IPS-20b (cell line): ENCODE measurements around the gene IARS2.
"Not testable (repeated sequence)": the region's sequence is repeated elsewhere in the genome, so short reads cannot be mapped to it uniquely, and the experiment has no call there.

Source experiments
- H3K27ac ChIP-seq: one replicate; pipeline ENCODE4 v1.5.1; 2013; ENCODE audit warnings: low read length
- H3K27me3 ChIP-seq: 2 replicates; pipeline ENCODE4 v1.6.1; 2013; ENCODE audit warnings: mild to moderate bottlenecking, low read length, inconsistent platforms; ENCODE audit not compliant: insufficient read depth
- H3K36me3 ChIP-seq: 2 replicates; pipeline ENCODE4 v1.6.1; 2013; ENCODE audit warnings: low read depth, mild to moderate bottlenecking, inconsistent platforms, low read length, moderate library complexity; ENCODE audit not compliant: insufficient read depth
- H3K4me1 ChIP-seq: 2 replicates; pipeline ENCODE4 v1.6.1; 2013; ENCODE audit warnings: mild to moderate bottlenecking, control low read depth, inconsistent platforms, low read length, moderate library complexity; ENCODE audit not compliant: insufficient read depth
- H3K4me3 ChIP-seq: 2 replicates; pipeline ENCODE4 v1.5.1; 2013; ENCODE audit warnings: mild to moderate bottlenecking, low read length, inconsistent platforms
- H3K9ac ChIP-seq: 2 replicates; pipeline ENCODE4 v1.6.1; 2013; ENCODE audit warnings: low read depth, mild to moderate bottlenecking, inconsistent platforms, low read length, moderate library complexity
- H3K9me3 ChIP-seq: 2 replicates; pipeline ENCODE4 v1.6.1; 2013; ENCODE audit warnings: mild to moderate bottlenecking, low read depth, low read length, inconsistent platforms; ENCODE audit not compliant: insufficient read depth

IARS2 gene

GRCh38 chr1:220077887-220078286 is 16.0 kb upstream of the IARS2 start:
- no peaks in the 10 kb centered on the region for H3K27me3 ChIP-seq
- no peak overlapping the region for H3K9ac ChIP-seq
- H3K36me3 ChIP-seq: peaks cover under 1% of the 10 kb centered on the region
- no peak overlapping the region for H3K27ac ChIP-seq
- no peaks in the 10 kb centered on the region for H3K9me3 ChIP-seq
- H3K4me1 ChIP-seq: no peaks in the 10 kb centered on the region
- H3K4me3 ChIP-seq: no peak overlapping the region

- H3K4me1 ChIP-seq: no peaks in the 10 kb centered on the region
- H3K36me3 ChIP-seq: no peaks in the 10 kb centered on the region
- no peak overlapping the region for H3K4me3 ChIP-seq
- no peaks in the 10 kb centered on the region for H3K9me3 ChIP-seq
- no peak overlapping the region for H3K9ac ChIP-seq
- H3K27ac ChIP-seq: no peak overlapping the region
- H3K27me3 ChIP-seq: no peaks in the 10 kb centered on the region
Measured at GRCh38 chr1:220084460-220084859, 9.5 kb upstream of the IARS2 start.

- H3K27me3 ChIP-seq, H3K27ac ChIP-seq, H3K9me3 ChIP-seq, H3K9ac ChIP-seq, H3K36me3 ChIP-seq, H3K4me3 ChIP-seq, H3K4me1 ChIP-seq: not testable (repeated sequence)
Measured at GRCh38 chr1:220086261-220086686, 7.7 kb upstream of the IARS2 start.

DNA sequence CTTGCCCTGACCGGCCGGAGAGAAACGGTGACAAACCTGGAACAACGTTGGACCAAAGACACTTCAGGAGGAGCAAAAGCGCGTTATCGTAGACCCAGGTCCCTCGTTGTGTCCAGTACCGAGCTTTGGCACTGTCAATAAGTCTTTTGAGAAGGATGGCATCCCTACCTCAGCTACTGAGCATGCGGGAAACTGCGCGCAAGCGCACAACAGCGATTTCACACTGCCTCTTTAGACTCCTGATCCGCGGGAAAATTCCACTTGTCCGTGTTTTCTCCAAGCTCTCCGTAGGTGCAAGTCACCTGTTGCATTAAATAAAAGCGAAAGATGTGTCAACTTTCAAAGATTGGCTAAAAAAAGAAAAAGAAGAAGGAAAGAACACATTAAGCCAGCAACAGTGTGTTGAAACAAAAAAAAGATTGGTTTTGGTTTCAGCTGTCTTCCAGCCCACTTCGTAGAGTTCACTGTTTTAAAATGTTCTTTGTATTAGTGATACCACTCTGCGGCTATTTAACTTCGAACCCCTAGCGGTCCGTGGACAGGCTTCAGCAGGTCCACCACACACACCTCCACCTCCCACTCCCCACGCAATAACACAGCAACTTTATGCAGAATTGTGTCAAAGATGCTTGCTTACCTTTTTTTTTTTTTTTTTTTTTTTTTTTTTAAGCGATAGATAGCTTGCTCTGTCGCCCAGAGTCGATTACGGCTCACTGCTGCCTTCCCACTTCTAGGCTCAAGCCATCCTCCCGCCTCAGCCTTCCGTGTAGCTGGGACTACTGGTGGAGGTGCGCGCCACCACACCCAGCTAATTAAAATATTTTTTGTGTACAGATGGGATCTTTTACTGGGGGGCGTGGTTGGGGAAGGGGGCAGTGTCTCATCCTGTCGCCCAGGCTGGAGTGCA is 4.0 kb upstream of the IARS2 start, which contains the start of gene BPNT1:
Gene BPNT1 (minus strand): TSS at position 139 of the 907 bp plus-strand sequence. CDS start 9,942 bp downstream, outside the sequence.
- peak within 1 kb of the TSS; percentile 70; the same call in 1 of the 2 replicates for H3K9ac ChIP-seq
- peak within 1 kb of the TSS; percentile 79 for H3K4me3 ChIP-seq
- no peaks in the 10 kb centered on the region for H3K27me3 ChIP-seq
- H3K4me1 ChIP-seq: no peaks in the 10 kb centered on the region
- no peaks in the 10 kb centered on the region for H3K36me3 ChIP-seq
- no peak within 1 kb of the TSS for H3K27ac ChIP-seq
- H3K9me3 ChIP-seq: no peaks in the 10 kb centered on the region

DNA sequence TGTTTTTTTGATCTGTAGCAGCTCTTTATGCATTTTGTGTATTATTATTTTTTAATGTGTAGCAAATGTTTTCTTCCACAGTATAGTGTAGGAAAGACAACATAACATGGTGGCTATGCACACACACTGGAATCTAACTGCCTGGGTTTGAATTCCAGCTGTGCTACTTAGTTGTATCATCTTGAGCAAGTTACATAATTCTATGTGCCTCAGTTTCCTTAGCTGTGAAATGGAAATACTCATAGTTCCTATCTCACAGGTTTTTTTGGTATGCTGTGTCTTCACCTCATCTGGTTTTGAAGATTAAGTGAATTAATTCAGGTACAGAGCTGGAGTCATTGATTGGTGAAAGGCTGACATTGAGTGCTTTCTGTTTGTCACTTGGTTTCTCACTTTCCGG is 1.2 kb upstream of the IARS2 start:
- H3K9me3 ChIP-seq: no peaks in the 10 kb centered on the region
- H3K4me3 ChIP-seq: no peak overlapping the region
- H3K9ac ChIP-seq: no peak overlapping the region
- peaks cover 12% of the 10 kb centered on the region for H3K36me3 ChIP-seq
- H3K27ac ChIP-seq: no peak overlapping the region
- H3K27me3 ChIP-seq: no peaks in the 10 kb centered on the region
- no peaks in the 10 kb centered on the region; the same call in 1 of the 2 replicates for H3K4me1 ChIP-seq

DNA sequence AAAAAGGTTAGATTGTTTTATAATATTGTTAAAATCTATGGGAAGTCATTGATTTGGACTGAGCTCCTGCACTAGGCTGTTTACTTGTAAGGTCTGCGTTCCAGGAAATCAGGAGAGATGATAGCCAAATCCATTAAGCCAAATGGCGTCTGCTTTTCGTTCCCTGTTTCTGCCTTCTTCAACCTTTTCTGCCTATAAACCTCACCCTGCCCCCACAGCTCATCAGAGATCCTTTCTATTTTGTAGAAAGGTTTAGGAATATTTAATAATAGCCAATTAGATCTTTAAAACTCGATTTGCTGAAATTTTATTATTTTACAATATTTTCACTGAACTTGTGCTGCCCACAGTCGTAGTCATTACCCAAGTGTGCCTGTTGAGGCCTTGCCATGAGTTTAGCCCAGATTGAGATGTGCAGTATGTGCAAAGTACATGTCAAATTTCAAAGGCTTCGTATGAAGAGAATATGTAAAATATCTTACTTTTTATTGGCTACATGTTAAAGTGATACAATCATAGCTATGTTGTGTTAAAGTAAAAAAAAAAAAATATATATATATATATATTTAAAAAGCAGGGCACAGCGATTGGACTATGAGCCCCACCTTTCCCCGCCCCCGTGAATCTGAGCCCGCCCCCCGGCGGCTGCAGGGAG is 444 bp upstream of the IARS2 start:
- H3K9ac ChIP-seq: no peak overlapping the region
- no peaks in the 10 kb centered on the region for H3K27me3 ChIP-seq
- H3K27ac ChIP-seq: no peak overlapping the region
- H3K4me3 ChIP-seq: no peak overlapping the region; the same call in 1 of the 2 replicates
- no peaks in the 10 kb centered on the region for H3K9me3 ChIP-seq
- peaks cover 17% of the 10 kb centered on the region for H3K36me3 ChIP-seq
- no peaks in the 10 kb centered on the region; the same call in 1 of the 2 replicates for H3K4me1 ChIP-seq

DNA sequence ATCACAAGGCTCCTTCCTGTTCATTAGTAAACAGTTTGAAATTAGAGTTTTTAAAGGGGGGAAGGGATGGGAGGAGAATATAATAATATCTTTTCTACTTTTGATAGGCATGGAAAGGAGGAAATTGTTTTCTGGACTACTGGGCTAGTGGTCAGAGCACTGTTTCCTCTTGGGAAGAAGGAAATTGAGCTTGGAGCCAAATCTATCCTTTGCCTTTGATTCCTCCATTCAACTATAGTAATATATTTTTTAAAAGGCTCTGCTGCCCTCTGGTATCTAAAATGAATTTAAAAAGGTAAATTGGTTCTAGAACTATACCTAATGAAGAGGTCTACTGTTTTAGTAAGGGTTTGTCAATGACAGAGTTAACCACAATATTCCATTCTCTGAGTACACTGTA is 5.9 kb downstream of the IARS2 start:
- Histone ChIP-seq H3K36me3 (peaks cover 75% of the 10 kb centered on the region), H3K27me3 (no peaks in the 10 kb centered on the region), H3K9ac (no peak overlapping the region), H3K27ac (no peak overlapping the region), H3K4me3 (no peak overlapping the region), H3K4me1 (no peaks in the 10 kb centered on the region; the same call in 1 of the 2 replicates), H3K9me3 (no peaks in the 10 kb centered on the region)

- H3K9me3 ChIP-seq, H3K4me3 ChIP-seq, H3K27ac ChIP-seq, H3K27me3 ChIP-seq, H3K9ac ChIP-seq, H3K4me1 ChIP-seq: not testable (repeated sequence)
- H3K36me3 ChIP-seq: peaks cover 82% of the 10 kb centered on the region
Measured at GRCh38 chr1:220110473-220110872, 16.5 kb downstream of the IARS2 start.

DNA sequence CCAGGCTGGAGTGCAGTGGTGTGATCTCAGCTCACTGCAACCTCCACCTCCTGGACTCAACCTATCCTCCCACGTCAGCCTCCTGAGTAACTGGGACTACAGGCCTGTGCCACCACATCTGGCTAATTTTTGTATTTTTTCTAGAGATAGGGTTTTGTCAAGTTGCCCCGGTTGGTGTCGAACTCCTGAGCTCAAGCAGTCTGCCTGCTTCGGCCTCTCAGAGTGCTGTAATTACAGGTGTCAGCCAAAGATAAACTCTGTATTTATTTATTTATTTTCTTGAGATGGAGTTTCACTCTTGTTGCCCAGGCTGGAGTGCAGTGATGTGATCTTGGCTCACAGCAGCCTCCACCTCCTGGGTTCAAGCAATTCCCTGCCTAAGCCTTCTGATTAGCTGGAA is 18.7 kb downstream of the IARS2 start:
- H3K4me1 ChIP-seq, H3K9ac ChIP-seq, H3K27me3 ChIP-seq, H3K9me3 ChIP-seq, H3K27ac ChIP-seq, H3K4me3 ChIP-seq: not testable (repeated sequence)
- peaks cover 78% of the 10 kb centered on the region for H3K36me3 ChIP-seq

DNA sequence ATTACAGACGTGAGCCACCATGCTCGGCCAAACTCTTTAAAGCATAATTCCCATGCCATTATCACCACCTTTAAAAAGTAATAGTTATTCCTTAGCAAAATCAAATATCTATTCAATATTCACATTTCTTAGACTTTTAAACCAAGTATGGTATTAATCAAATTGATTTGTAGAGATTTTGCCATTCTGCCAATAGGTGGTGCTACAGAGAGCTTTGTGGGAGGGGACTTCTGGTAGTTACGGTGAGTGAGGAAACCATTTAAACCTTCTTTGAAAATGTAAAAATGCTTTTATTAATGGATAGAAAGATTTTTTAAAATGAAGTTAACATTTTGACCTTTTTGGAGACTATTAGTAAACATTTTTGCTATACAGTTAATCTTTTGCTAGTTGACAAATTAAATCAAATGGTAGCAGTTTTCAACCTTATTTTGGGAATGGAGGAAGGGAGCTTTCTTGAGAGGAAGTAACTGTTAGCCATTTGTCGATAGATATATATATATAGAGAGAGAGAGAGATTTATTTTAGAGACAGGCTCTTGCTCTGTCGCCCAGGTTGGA is 19.3 kb downstream of the IARS2 start:
- no peaks in the 10 kb centered on the region; the same call in 1 of the 2 replicates for H3K4me1 ChIP-seq
- no peaks in the 10 kb centered on the region for H3K9me3 ChIP-seq
- H3K4me3 ChIP-seq: no peak overlapping the region
- H3K9ac ChIP-seq: no peak overlapping the region
- no peaks in the 10 kb centered on the region for H3K27me3 ChIP-seq
- H3K27ac ChIP-seq: no peak overlapping the region
- H3K36me3 ChIP-seq: peaks cover 81% of the 10 kb centered on the region

DNA sequence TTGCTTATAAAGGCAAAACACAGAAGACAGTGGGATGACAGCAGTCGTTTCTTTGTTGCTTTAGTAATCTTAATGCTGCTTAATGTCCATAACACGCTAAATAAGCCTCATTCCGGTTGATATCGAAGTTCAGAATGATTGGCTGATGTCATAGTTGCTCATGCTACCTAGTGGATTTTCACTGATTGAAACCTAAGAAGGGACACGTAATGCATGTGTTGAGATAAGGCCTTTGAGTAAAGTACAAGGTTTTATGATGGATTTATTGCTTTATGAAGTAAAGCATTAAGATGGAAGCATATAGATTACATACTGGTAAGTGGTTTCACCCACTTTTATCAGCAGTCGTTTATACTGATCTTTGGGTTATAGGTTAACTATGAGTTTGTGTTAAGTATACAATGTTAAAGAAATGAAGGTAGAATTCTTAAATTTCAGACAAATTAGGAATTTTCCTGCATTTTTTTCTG is 25.1 kb downstream of the IARS2 start:
- H3K9me3 ChIP-seq: no peaks in the 10 kb centered on the region
- H3K27ac ChIP-seq: no peak overlapping the region
- no peaks in the 10 kb centered on the region for H3K4me1 ChIP-seq
- no peaks in the 10 kb centered on the region for H3K27me3 ChIP-seq
- H3K9ac ChIP-seq: no peak overlapping the region
- H3K4me3 ChIP-seq: no peak overlapping the region
- peaks cover 40% of the 10 kb centered on the region for H3K36me3 ChIP-seq
